Endothelial cell of umbilical vein (primary cell): ENCODE results near the gene FIGNL2.

Source experiments
- CTCF ChIP-seq, 2 donors: IDR thresholded peaks; 1 replicate in 1 of 2; 2 replicates in 1 of 2; pipeline ENCODE4 v1.5.1; 2011; ENCODE audit warnings: low read length in 2 of 2, mild to moderate bottlenecking in 2 of 2, moderate library complexity in 2 of 2, control low read depth in 1 of 2, inconsistent platforms in 1 of 2, low read depth in 1 of 2; ENCODE audit not compliant: insufficient read depth in 1 of 2; ENCODE audit errors: extremely low read depth in 1 of 2
- EZH2 ChIP-seq: IDR thresholded peaks from 2 replicates; pipeline ENCODE4 v1.6.1; 2012; ENCODE audit warnings: borderline replicate concordance, low read depth, mild to moderate bottlenecking, moderate library complexity, low read length, inconsistent platforms; ENCODE audit not compliant: severe bottlenecking
- POLR2AphosphoS5 ChIP-seq: IDR thresholded peaks from 2 replicates; pipeline ENCODE4 v1.6.1; 2012; ENCODE audit warnings: low read depth, mild to moderate bottlenecking, control low read depth, low read length, moderate library complexity; ENCODE audit not compliant: insufficient read depth

GRCh38 chr12:51871918-51872688, 23.6 kb upstream of the FIGNL2 start:
- no peak for TF ChIP-seq POLR2AphosphoS5
- TF ChIP-seq CTCF (IDR thresholded peaks at IDR 0.05; ENCODE audit: extremely low read depth in 1 of 2, insufficient read depth in 1 of 2, low read depth in 1 of 2, low read length in 2 of 2) = no peak
- no peak for TF ChIP-seq EZH2
